Mesothelial cell of epicardium (in vitro differentiated cells): Measurements from ENCODE around the gene SETBP1. TPM values are rescaled to one million over a fixed set of nuclear protein-coding genes. Genes with fewer than 3 reads are reported as not detected.

Source experiments
- DNase-seq, 2 experiments: peaks; one replicate each; pipeline ENCODE4 v3.0.0; 2021; ENCODE audit warnings: low spot score in 2 of 2; ENCODE audit not compliant: unreplicated experiment in 2 of 2
- H3K27ac Mint-ChIP-seq: 2 replicates; pipeline ENCODE4 v1.8.0; 2021; ENCODE audit warnings: mixed read lengths
- H3K27me3 Mint-ChIP-seq: 2 replicates; pipeline ENCODE4 v1.8.0; 2021; ENCODE audit warnings: low read depth, mixed read lengths
- H3K36me3 Mint-ChIP-seq: 2 replicates; pipeline ENCODE4 v1.8.0; 2021; ENCODE audit warnings: mixed read lengths
- H3K4me1 Mint-ChIP-seq: 2 replicates; pipeline ENCODE4 v1.8.0; 2021; ENCODE audit warnings: mixed read lengths
- H3K4me3 Mint-ChIP-seq: 2 replicates; pipeline ENCODE4 v1.8.0; 2021; ENCODE audit warnings: mild to moderate bottlenecking, moderate library complexity, mixed read lengths
- H3K9me3 Mint-ChIP-seq: 2 replicates; pipeline ENCODE4 v1.8.0; 2021; ENCODE audit warnings: mixed read lengths
- total RNA-seq: library from RNA; stranded (reverse); gene quantifications from 3 replicates; pipeline ENCODE4 v1.2.1, GENCODE V29; 2021
- TF ChIP-seq, protein P1 (sequence below): fragments of 200-600 bp; sonication (generic); IDR thresholded peaks from one replicate; pipeline ENCODE4 v1.5.0; 2021; ENCODE audit warnings: antibody characterized with exemption; ENCODE audit not compliant: unreplicated experiment

The SETBP1 gene
- total RNA-seq, 1 donor from 2014 or later = 47.7 TPM

GRCh38 chr18:44744161-44745121, 63.8 kb downstream of the SETBP1 start:
- H3K4me1 Mint-ChIP-seq = peaks cover 26% of the 10 kb centered on the region
- H3K9me3 Mint-ChIP-seq = no peaks in the 10 kb centered on the region
- peaks cover 4% of the 10 kb centered on the region for H3K36me3 Mint-ChIP-seq
- DNase-seq = no peak
- H3K4me3 Mint-ChIP-seq = no peak overlapping the region
- TF ChIP-seq, protein P1, sequence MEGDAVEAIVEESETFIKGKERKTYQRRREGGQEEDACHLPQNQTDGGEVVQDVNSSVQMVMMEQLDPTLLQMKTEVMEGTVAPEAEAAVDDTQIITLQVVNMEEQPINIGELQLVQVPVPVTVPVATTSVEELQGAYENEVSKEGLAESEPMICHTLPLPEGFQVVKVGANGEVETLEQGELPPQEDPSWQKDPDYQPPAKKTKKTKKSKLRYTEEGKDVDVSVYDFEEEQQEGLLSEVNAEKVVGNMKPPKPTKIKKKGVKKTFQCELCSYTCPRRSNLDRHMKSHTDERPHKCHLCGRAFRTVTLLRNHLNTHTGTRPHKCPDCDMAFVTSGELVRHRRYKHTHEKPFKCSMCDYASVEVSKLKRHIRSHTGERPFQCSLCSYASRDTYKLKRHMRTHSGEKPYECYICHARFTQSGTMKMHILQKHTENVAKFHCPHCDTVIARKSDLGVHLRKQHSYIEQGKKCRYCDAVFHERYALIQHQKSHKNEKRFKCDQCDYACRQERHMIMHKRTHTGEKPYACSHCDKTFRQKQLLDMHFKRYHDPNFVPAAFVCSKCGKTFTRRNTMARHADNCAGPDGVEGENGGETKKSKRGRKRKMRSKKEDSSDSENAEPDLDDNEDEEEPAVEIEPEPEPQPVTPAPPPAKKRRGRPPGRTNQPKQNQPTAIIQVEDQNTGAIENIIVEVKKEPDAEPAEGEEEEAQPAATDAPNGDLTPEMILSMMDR = no peak
- H3K27ac Mint-ChIP-seq = no peak overlapping the region
- no peaks in the 10 kb centered on the region for H3K27me3 Mint-ChIP-seq

- no peaks in the 10 kb centered on the region for H3K27me3 Mint-ChIP-seq
- H3K4me3 Mint-ChIP-seq = no peak overlapping the region
- H3K4me1 Mint-ChIP-seq = peaks cover 15% of the 10 kb centered on the region
- TF ChIP-seq, protein P1 = no peak
- no peak overlapping the region for H3K27ac Mint-ChIP-seq
- H3K9me3 Mint-ChIP-seq = peaks cover 6% of the 10 kb centered on the region
- H3K36me3 Mint-ChIP-seq = peaks cover 11% of the 10 kb centered on the region
- DNase-seq = no peak
These were observed 66.5 kb downstream of the SETBP1 start for GRCh38 chr18:44747157-44747556.

DNA sequence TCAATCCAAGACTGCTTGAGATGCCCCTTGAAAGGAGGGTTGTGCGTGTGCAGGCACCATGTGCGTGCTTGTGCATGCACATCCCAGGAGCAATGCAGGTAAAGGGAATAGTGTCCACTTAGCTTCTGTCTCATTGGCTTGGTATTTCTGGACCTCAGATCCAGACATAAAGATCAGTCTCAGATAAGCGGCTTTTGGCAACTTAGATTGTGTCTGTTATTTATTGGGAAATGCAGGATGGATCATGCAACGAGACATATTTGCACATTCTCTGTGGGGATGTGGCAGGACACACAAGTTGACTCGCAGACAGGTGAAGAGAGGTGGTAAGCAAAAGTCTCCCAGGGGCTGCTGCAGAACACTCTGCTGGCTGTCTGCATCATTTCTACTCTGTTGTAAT, 67.9 kb downstream of the SETBP1 start:
- Mint-ChIP-seq H3K4me1 (peaks cover 2% of the 10 kb centered on the region), H3K9me3 (peaks cover 9% of the 10 kb centered on the region), H3K27me3 (no peaks in the 10 kb centered on the region), H3K36me3 (peaks cover 11% of the 10 kb centered on the region), H3K4me3 (no peak overlapping the region), H3K27ac (no peak overlapping the region)
- DNase-seq = no peak
- TF ChIP-seq, protein P1 = no peak

DNA sequence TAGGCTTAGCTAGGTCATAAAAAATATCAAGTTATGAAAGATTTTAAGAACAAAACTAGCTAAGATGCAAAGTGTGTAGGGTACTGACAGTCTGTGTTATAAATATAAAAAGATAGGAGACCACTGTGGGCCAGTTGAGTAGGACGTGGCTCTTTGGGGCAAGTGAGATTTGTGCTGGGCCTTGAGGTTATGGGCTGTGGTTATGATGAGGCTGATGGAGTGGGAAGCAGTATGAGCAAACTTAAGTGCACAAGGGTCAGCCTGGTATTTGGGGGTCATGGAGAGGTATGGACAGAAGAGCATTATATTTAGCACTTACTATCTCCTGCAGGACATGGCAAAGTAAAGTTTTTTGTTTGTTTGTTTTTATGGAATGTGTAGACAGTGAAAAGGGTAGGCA, 70.1 kb downstream of the SETBP1 start:
- Mint-ChIP-seq H3K4me1 (no peaks in the 10 kb centered on the region), H3K9me3 (peaks cover 9% of the 10 kb centered on the region)

DNA sequence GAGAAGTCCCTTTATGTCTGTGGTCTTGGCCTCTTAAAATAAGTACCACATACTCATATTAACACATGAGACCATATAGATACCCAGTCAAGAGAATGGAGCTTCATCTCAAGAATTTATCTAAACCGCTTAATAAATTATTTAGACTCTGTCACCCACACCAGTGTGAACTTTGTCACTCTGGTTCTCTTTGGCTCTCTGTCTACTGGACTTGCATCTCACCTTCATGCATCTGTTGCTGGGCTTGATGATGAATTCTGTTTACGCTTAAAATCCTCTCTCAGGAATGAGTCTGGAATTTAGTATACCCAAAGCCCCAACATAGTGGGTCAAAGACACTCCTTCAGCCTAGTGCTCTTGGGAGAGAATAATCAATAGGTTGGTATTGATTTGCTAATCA, 73.9 kb downstream of the SETBP1 start:
- Mint-ChIP-seq H3K4me3 (no peak overlapping the region), H3K27ac (no peak overlapping the region), H3K9me3 (peaks cover 8% of the 10 kb centered on the region), H3K4me1 (peaks cover 6% of the 10 kb centered on the region), H3K36me3 (peaks cover 17% of the 10 kb centered on the region), H3K27me3 (no peaks in the 10 kb centered on the region)
- DNase-seq = no peak
- TF ChIP-seq, protein P1 = no peak

More for the DNA sequence above, 70.1 kb downstream of the SETBP1 start:
- no peak overlapping the region for H3K4me3 Mint-ChIP-seq
- H3K27me3 Mint-ChIP-seq = no peaks in the 10 kb centered on the region
- no peak for DNase-seq
- TF ChIP-seq, protein P1 = no peak
- H3K27ac Mint-ChIP-seq = no peak overlapping the region
- peaks cover 11% of the 10 kb centered on the region for H3K36me3 Mint-ChIP-seq
